ENCODE results near the gene CABP1.

DNA sequence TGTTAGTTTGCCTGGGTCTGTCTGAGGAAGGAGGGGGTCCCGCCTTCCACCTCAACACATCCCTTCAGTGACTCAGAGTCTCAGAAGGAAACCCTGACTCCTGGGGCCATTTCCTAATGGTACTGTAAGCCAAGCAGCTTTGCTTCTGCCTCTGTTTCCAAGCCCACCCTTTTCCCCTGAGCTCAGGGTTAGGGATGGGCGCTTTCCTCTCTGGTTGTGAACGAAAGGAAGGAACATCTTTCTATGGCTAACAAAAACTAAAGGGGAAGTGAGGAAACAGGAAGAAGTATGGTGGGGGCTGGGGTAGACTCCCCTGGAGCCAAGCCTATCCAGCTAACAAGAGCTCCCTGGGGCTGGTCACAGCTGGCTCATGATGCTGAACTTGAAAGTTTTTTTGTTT, 58.2 kb downstream of the CABP1 start:
- TF ChIP-seq POLR2A (IDR thresholded peaks at IDR 0.05; ENCODE audit: low read depth, low read length), result no peak
- no peak for TF ChIP-seq POLR2AphosphoS5 (IDR thresholded peaks at IDR 0.05; ENCODE audit: low read depth, low read length)
- no peak for TF ChIP-seq TAF1 (IDR thresholded peaks at IDR 0.05; ENCODE audit: borderline replicate concordance, low read depth, low read length)
